Adrenal gland (tissue), 12 donors: ENCODE measurements around the gene HOXC13. TPM values are rescaled to one million over a fixed set of nuclear protein-coding genes. Genes with fewer than 3 reads are reported as not detected.

Experiments
- DNase-seq, 7 donors: peaks; one replicate each; pipeline ENCODE4 v3.0.0-alpha.2; 2019 to 2020
- H3K27ac ChIP-seq, 5 donors: fragments of 200-600 bp; sonication (generic) in 4 of 5; 1 replicate in 3 of 5; 2 replicates in 2 of 5; pipeline versions ENCODE4 v1.5.1 to v1.8.0; 2016 to 2020; ENCODE audit warnings: mild to moderate bottlenecking in 1 of 5
- H3K27me3 ChIP-seq: fragments of 200-600 bp; 2 replicates; pipeline ENCODE4 v1.8.0; 2021
- H3K36me3 ChIP-seq, 2 donors: fragments of 200-600 bp; replicated peaks in 1 of 2; 1 replicate in 1 of 2; 2 replicates in 1 of 2; pipeline versions ENCODE4 v1.5.1 to v1.8.0; 2018 to 2022
- H3K4me1 ChIP-seq, 2 donors: fragments of 200-600 bp; replicated peaks in 1 of 2; 1 replicate in 1 of 2; 2 replicates in 1 of 2; pipeline versions ENCODE4 v1.5.1 to v1.8.0; 2018 to 2021
- H3K4me3 ChIP-seq, 4 donors: fragments of 200-600 bp; sonication (generic) in 3 of 4; one replicate each; pipeline ENCODE4 v1.5.1; 2016 to 2018
- H3K9me3 ChIP-seq, 3 donors: fragments of 200-600 bp; sonication (generic) in 1 of 3; replicated peaks in 1 of 3; 1 replicate in 2 of 3; 2 replicates in 1 of 3; pipeline versions ENCODE4 v1.5.1 to v1.8.0; 2016 to 2021
- CTCF ChIP-seq, 6 experiments: fragments of 450-650 bp in 4 of 6; fragments of 200-600 bp in 2 of 6; sonication (generic) in 1 of 6; IDR thresholded peaks; 1 replicate in 5 of 6; 2 replicates in 1 of 6; pipeline versions ENCODE4 v1.5.1 to v1.8.0; 2016 to 2021; ENCODE audit warnings: antibody characterized with exemption in 6 of 6, mild to moderate bottlenecking in 2 of 6, moderate library complexity in 1 of 6
- POLR2A ChIP-seq, 2 donors: fragments of 450-650 bp; IDR thresholded peaks; one replicate each; pipeline ENCODE4 v1.6.1; 2017; ENCODE audit warnings: antibody characterized with exemption in 2 of 2, mild to moderate bottlenecking in 2 of 2, moderate library complexity in 1 of 2
- WGBS, 4 donors: extraction: QIAGEN DNeasy Blood & Tissue Kit in 2 of 4; methylation state at CpG; one replicate each; pipeline versions ENCODE4 v1.1.5 to v1.1.7; 2013 to 2017; 5-methylcytosine and 5-hydroxymethylcytosine counted together
- intact Hi-C, 2 donors: fragments of 100-400 bp; cut with DNase I; formaldehyde crosslinking; loops; one replicate each; pipeline versions ENCODE4 v1.14.1 to v1.15.0; 2022 to 2023
- polyA plus RNA-seq, 3 donors: library from polyadenylated mRNA; stranded (reverse); fragments of 200-250 nt in 2 of 3; fragments of 350-450 nt in 1 of 3; fragmentation: Illumina TruSeq in 1 of 3; extraction: RNeasy Lipid Tissue Mini Kit (QIAGEN cat#74804) in 1 of 3; gene quantifications; one replicate each; pipeline ENCODE4 v1.2.3, GENCODE V29; 2013 to 2014
- total RNA-seq, 9 donors: library from RNA; depleted of rRNA in 4 of 9; stranded (reverse); fragments of >200 nt in 4 of 9; fragments of 120-200 nt in 1 of 9; fragmentation: NEBNext Ultra II Directional in 1 of 9; extraction: Animal tissue kit (Norgen Biotek cat#: 25700) in 1 of 9; gene quantifications; one replicate each; pipeline versions ENCODE4 v1.1.0 to v1.2.4, GENCODE V29; 2013 to 2023
- donor health status: healthy with polysubstance abuse.
- donor health status: Bipolar disorder and iron deficiency.
- donor health status: DM: yes; HTN: yes; CAD: no.
- donor health status: DM: no; HTN: no; CAD: no.
- donor health status: DM: no; HTN: no; CAD: no.
- donor health status: DM: yes; HTN: yes; CAD: no.

The HOXC13 gene
- total and polyA plus RNA-seq, 12 donors, result 0.11 TPM; not detected in 11

GRCh38 chr12:53988541-53989226, 50.1 kb downstream of the HOXC13 start:
- H3K36me3 ChIP-seq, result no peaks in the 10 kb centered on the region
- H3K9me3 ChIP-seq, result no peaks in the 10 kb centered on the region
- DNase-seq, result no peak
- peaks cover 87% of the 10 kb centered on the region for H3K27me3 ChIP-seq
- no peak overlapping the region for H3K4me3 ChIP-seq
- no peak for TF ChIP-seq POLR2A (IDR thresholded peaks at IDR 0.05)
- TF ChIP-seq CTCF (IDR thresholded peaks at IDR 0.05), result no peak
- H3K27ac ChIP-seq, result no peak overlapping the region
- 25 to 34% (median 26%) methylated on average over 5 of the region's 5 CpGs for WGBS, 4 donors
- intact Hi-C loops, result no loop called here
- peaks cover 4 to 13% of the 10 kb centered on the region in 2 donors for H3K4me1 ChIP-seq

GRCh38 chr12:53989227-53990113, 50.8 kb downstream of the HOXC13 start:
- no peaks in the 10 kb centered on the region for H3K36me3 ChIP-seq
- 11 to 13% (median 12%) methylated on average over 28 of the region's 28 CpGs for WGBS, 4 donors
- H3K4me3 ChIP-seq, result no peak overlapping the region
- intact Hi-C loops, result no loop called here
- no peaks in the 10 kb centered on the region for H3K9me3 ChIP-seq
- peaks cover 4 to 16% of the 10 kb centered on the region in 2 donors for H3K4me1 ChIP-seq
- peak in 2 of 7 donors; percentile 37 to 41 for DNase-seq
- TF ChIP-seq POLR2A (IDR thresholded peaks at IDR 0.05), result no peak
- peak in 3 of 6 experiments; percentile 22 to 31 (median 23) for TF ChIP-seq CTCF (IDR thresholded peaks at IDR 0.05)
- peaks cover 89% of the 10 kb centered on the region for H3K27me3 ChIP-seq
- H3K27ac ChIP-seq, result no peak overlapping the region

GRCh38 chr12:53990311-53991076, 51.9 kb downstream of the HOXC13 start:
- WGBS, 4 donors, result 10 to 22% (median 12%) methylated on average over 21 to 27 of the region's 27 CpGs
- no peak overlapping the region for H3K27ac ChIP-seq
- TF ChIP-seq POLR2A (IDR thresholded peaks at IDR 0.05) (no peak), CTCF (IDR thresholded peaks at IDR 0.05) (no peak)
- intact Hi-C loops, result no loop called here
- no peaks in the 10 kb centered on the region for H3K36me3 ChIP-seq
- DNase-seq, result no peak
- H3K4me3 ChIP-seq, result no peak overlapping the region
- peaks cover 0 to 15% of the 10 kb centered on the region in 2 donors for H3K4me1 ChIP-seq
- H3K27me3 ChIP-seq, result peaks cover 93% of the 10 kb centered on the region
- no peaks in the 10 kb centered on the region for H3K9me3 ChIP-seq

GRCh38 chr12:53991077-53991460, 52.4 kb downstream of the HOXC13 start:
- H3K27ac ChIP-seq, result no peak overlapping the region
- no peaks in the 10 kb centered on the region for H3K9me3 ChIP-seq
- H3K36me3 ChIP-seq, result no peaks in the 10 kb centered on the region
- H3K4me3 ChIP-seq, result no peak overlapping the region
- intact Hi-C loops, result no loop called here
- DNase-seq, result no peak
- peaks cover 91% of the 10 kb centered on the region for H3K27me3 ChIP-seq
- TF ChIP-seq CTCF (IDR thresholded peaks at IDR 0.05) (no peak), POLR2A (IDR thresholded peaks at IDR 0.05) (no peak)
- WGBS, 4 donors, result 6 to 24% (median 9%) methylated on average over 5 to 8 of the region's 8 CpGs
- peaks cover 0 to 9% of the 10 kb centered on the region in 2 donors for H3K4me1 ChIP-seq
